CD8-positive, alpha-beta memory T cell (primary cell): Measurements from ENCODE around the gene TUBB4B. TPM values are rescaled to one million over a fixed set of nuclear protein-coding genes. Genes with fewer than 3 reads are reported as not detected.

Source experiments
- CTCF ChIA-PET: fragments of 350-600 bp; sonication (Branson Sonifier 250); formaldehyde crosslinking; loops from one replicate; lab custom pipeline; 2021; ENCODE audit warnings: antibody characterized with exemption; lab: Charles Lee
- POLR2A ChIA-PET: fragments of 350-600 bp; sonication (Branson Sonifier 250); formaldehyde crosslinking; loops from one replicate; lab custom pipeline; 2021; ENCODE audit warnings: antibody characterized with exemption; lab: Charles Lee
- DNase-seq, 5 donors: peaks; one replicate each; pipeline versions ENCODE4 v3.0.0 to v3.0.0-alpha.2; 2020 to 2022; ENCODE audit warnings: mixed read lengths in 1 of 5
- H3K27ac ChIP-seq: one replicate; pipeline ENCODE4 v1.7.0; 2013; ENCODE audit warnings: low read depth, mild to moderate bottlenecking, low read length, moderate library complexity
- H3K27me3 ChIP-seq: 2 replicates; pipeline ENCODE4 v1.7.0; 2013; ENCODE audit warnings: low read length, mild to moderate bottlenecking; ENCODE audit not compliant: insufficient read depth, poor library complexity, severe bottlenecking
- H3K36me3 ChIP-seq: 2 replicates; pipeline ENCODE4 v1.7.0; 2013; ENCODE audit warnings: mild to moderate bottlenecking, low read length, moderate library complexity; ENCODE audit not compliant: insufficient read depth
- H3K4me1 ChIP-seq: 2 replicates; pipeline ENCODE4 v1.7.0; 2013; ENCODE audit warnings: mild to moderate bottlenecking, low read length, moderate library complexity; ENCODE audit not compliant: insufficient read depth
- H3K4me3 ChIP-seq: 2 replicates; pipeline ENCODE4 v1.7.0; 2013; ENCODE audit warnings: mild to moderate bottlenecking, low read length
- H3K9me3 ChIP-seq: 2 replicates; pipeline ENCODE4 v1.7.0; 2013; ENCODE audit warnings: mild to moderate bottlenecking, low read length
- H3K27ac Mint-ChIP-seq, 8 donors: one replicate each; pipeline ENCODE4 v1.8.0; 2020 to 2021; ENCODE audit warnings: mixed read lengths in 8 of 8, mild to moderate bottlenecking in 6 of 8, inconsistent platforms in 3 of 8, moderate library complexity in 3 of 8
- H3K27me3 Mint-ChIP-seq, 2 donors: one replicate each; pipeline ENCODE4 v1.8.0; 2020 to 2021; ENCODE audit warnings: mixed read lengths in 2 of 2, mild to moderate bottlenecking in 1 of 2, moderate library complexity in 1 of 2
- H3K36me3 Mint-ChIP-seq, 3 donors: one replicate each; pipeline ENCODE4 v1.8.0; 2020 to 2021; ENCODE audit warnings: mixed read lengths in 3 of 3, inconsistent platforms in 1 of 3, mild to moderate bottlenecking in 1 of 3
- H3K4me1 Mint-ChIP-seq, 3 donors: one replicate each; pipeline ENCODE4 v1.8.0; 2020 to 2021; ENCODE audit warnings: mixed read lengths in 3 of 3, inconsistent platforms in 1 of 3, mild to moderate bottlenecking in 1 of 3
- H3K4me3 Mint-ChIP-seq, 7 donors: one replicate each; pipeline ENCODE4 v1.8.0; 2020 to 2021; ENCODE audit warnings: mixed read lengths in 7 of 7, mild to moderate bottlenecking in 6 of 7, moderate library complexity in 4 of 7, inconsistent platforms in 2 of 7
- H3K9me3 Mint-ChIP-seq, 5 donors: one replicate each; pipeline ENCODE4 v1.8.0; 2020 to 2022; ENCODE audit warnings: mixed read lengths in 5 of 5, mild to moderate bottlenecking in 3 of 5, moderate library complexity in 2 of 5, inconsistent platforms in 1 of 5
- polyA plus RNA-seq: library from polyadenylated mRNA; unstranded; fragments of 300-500 nt; fragmentation: Illumina TruSeq; gene quantifications from one replicate; pipeline ENCODE4 v1.2.3, GENCODE V29; 2021
- total RNA-seq, 2 experiments: library from RNA; stranded (reverse); gene quantifications; one replicate each; pipeline ENCODE4 v1.2.3, GENCODE V29; 2021

Gene TUBB4B
- total and polyA plus RNA-seq, 3 experiments from 2014 or later = 64.6 to 331 (median 322) TPM

GRCh38 chr9:137243626-137244485 lies 2.8 kb downstream of the TUBB4B start:
- H3K4me3 Mint-ChIP-seq = peak overlapping the region in 6 of 7 donors; percentile 8 to 72 (median 44)

GRCh38 chr9:137244486-137245449 lies 3.7 kb downstream of the TUBB4B start:
- Mint-ChIP-seq H3K27me3 (peaks cover 0 to 4% of the 10 kb centered on the region in 2 donors), H3K36me3 (peaks cover 0 to 22% (median 5%) of the 10 kb centered on the region in 3 donors), H3K4me1 (peaks cover 12 to 29% (median 13%) of the 10 kb centered on the region in 3 donors), H3K27ac (peak overlapping the region in 1 of 8 donors; percentile 23), H3K9me3 (no peaks in the 10 kb centered on the region), H3K4me3 (peak overlapping the region in 1 of 7 donors; percentile 40)
- ChIA-PET CTCF (no interaction called here), POLR2A (interaction anchor here (0.6 kb wide), 1 partner anchor 122 kb away, joined by 3 read pairs; no protein-coding TSS in a partner anchor)
- Histone ChIP-seq H3K9me3 (no peaks in the 10 kb centered on the region), H3K27ac (no peak overlapping the region), H3K36me3 (peaks cover 10% of the 10 kb centered on the region), H3K4me1 (peaks cover 10% of the 10 kb centered on the region), H3K27me3 (no peaks in the 10 kb centered on the region), H3K4me3 (no peak overlapping the region)
- no peak for DNase-seq

More at GRCh38 chr9:137243626-137244485, 2.8 kb downstream of the TUBB4B start:
- Histone ChIP-seq H3K27ac (no peak overlapping the region), H3K27me3 (no peaks in the 10 kb centered on the region), H3K4me3 (no peak overlapping the region), H3K4me1 (peaks cover 10% of the 10 kb centered on the region), H3K36me3 (peaks cover 10% of the 10 kb centered on the region), H3K9me3 (no peaks in the 10 kb centered on the region)
- H3K9me3 Mint-ChIP-seq = no peaks in the 10 kb centered on the region
- ChIA-PET POLR2A (interaction anchor here (0.6 kb wide), 1 partner anchor 121 kb away, joined by 3 read pairs; no protein-coding TSS in a partner anchor), CTCF (interaction anchor here (1.8 kb wide), 1 partner anchor 197 kb away, joined by 5 read pairs; no protein-coding TSS in a partner anchor)
- peaks cover 0 to 22% (median 5%) of the 10 kb centered on the region in 3 donors for H3K36me3 Mint-ChIP-seq
- H3K27ac Mint-ChIP-seq = peak overlapping the region in 4 of 8 donors; percentile 30 to 88 (median 54)
- H3K27me3 Mint-ChIP-seq = peaks cover 0 to 4% of the 10 kb centered on the region in 2 donors
- DNase-seq = no peak
- H3K4me1 Mint-ChIP-seq = peaks cover 13 to 35% (median 16%) of the 10 kb centered on the region in 3 donors

- H3K27ac Mint-ChIP-seq = peak overlapping the region in 1 of 8 donors; percentile 23
- Histone ChIP-seq H3K27ac (no peak overlapping the region), H3K9me3 (no peaks in the 10 kb centered on the region), H3K4me3 (no peak overlapping the region), H3K4me1 (peaks cover 10% of the 10 kb centered on the region), H3K27me3 (no peaks in the 10 kb centered on the region), H3K36me3 (peaks cover 10% of the 10 kb centered on the region)
- ChIA-PET CTCF (interaction anchor here (2.8 kb wide), 1 partner anchor 9 kb away, joined by 11 read pairs; no protein-coding TSS in a partner anchor), POLR2A (no interaction called here)
- peaks cover 0 to 22% (median 5%) of the 10 kb centered on the region in 3 donors for H3K36me3 Mint-ChIP-seq
- peaks cover 12 to 25% (median 13%) of the 10 kb centered on the region in 3 donors for H3K4me1 Mint-ChIP-seq
- DNase-seq = no peak
- no peaks in the 10 kb centered on the region for H3K9me3 Mint-ChIP-seq
- peak overlapping the region in 1 of 7 donors; percentile 40 for H3K4me3 Mint-ChIP-seq
- H3K27me3 Mint-ChIP-seq = peaks cover 0 to 4% of the 10 kb centered on the region in 2 donors
Measured at GRCh38 chr9:137245450-137246421, 4.6 kb downstream of the TUBB4B start.

- ChIA-PET POLR2A (no interaction called here), CTCF (interaction anchor here (2.8 kb wide), 1 partner anchor 10 kb away, joined by 11 read pairs; no protein-coding TSS in a partner anchor)
- H3K4me1 ChIP-seq = peaks cover 5% of the 10 kb centered on the region
- no peak overlapping the region for H3K4me3 Mint-ChIP-seq
- peaks cover 6% of the 10 kb centered on the region for H3K36me3 ChIP-seq
- no peak for DNase-seq
- no peaks in the 10 kb centered on the region for H3K9me3 Mint-ChIP-seq
- H3K4me3 ChIP-seq = no peak overlapping the region
- no peak overlapping the region for H3K27ac ChIP-seq
- no peak overlapping the region for H3K27ac Mint-ChIP-seq
- H3K9me3 ChIP-seq = no peaks in the 10 kb centered on the region
- H3K27me3 ChIP-seq = no peaks in the 10 kb centered on the region
- no peaks in the 10 kb centered on the region for H3K27me3 Mint-ChIP-seq
- peaks cover 7 to 18% (median 9%) of the 10 kb centered on the region in 3 donors for H3K4me1 Mint-ChIP-seq
- peaks cover 0 to 15% (median 5%) of the 10 kb centered on the region in 3 donors for H3K36me3 Mint-ChIP-seq
Measured at GRCh38 chr9:137247135-137247915, 6.2 kb downstream of the TUBB4B start.

- POLR2A ChIA-PET = interaction anchor here (0.5 kb wide), 1 partner anchor 19 kb away, joined by 3 read pairs; no protein-coding TSS in a partner anchor
- H3K36me3 Mint-ChIP-seq = peaks cover 0 to 10% (median 2%) of the 10 kb centered on the region in 3 donors
- no peaks in the 10 kb centered on the region for H3K9me3 ChIP-seq
- H3K36me3 ChIP-seq = peaks cover 1% of the 10 kb centered on the region
- H3K9me3 Mint-ChIP-seq = no peaks in the 10 kb centered on the region
- no peaks in the 10 kb centered on the region for H3K27me3 ChIP-seq
- no peak overlapping the region for H3K4me3 ChIP-seq
- H3K4me1 ChIP-seq = no peaks in the 10 kb centered on the region
- H3K4me1 Mint-ChIP-seq = peaks cover 1 to 13% (median 4%) of the 10 kb centered on the region in 3 donors
- CTCF ChIA-PET = interaction anchor here (2.8 kb wide), 1 partner anchor 11 kb away, joined by 11 read pairs; no protein-coding TSS in a partner anchor
- H3K4me3 Mint-ChIP-seq = no peak overlapping the region
- no peak overlapping the region for H3K27ac Mint-ChIP-seq
- H3K27me3 Mint-ChIP-seq = no peaks in the 10 kb centered on the region
- DNase-seq = no peak
- H3K27ac ChIP-seq = no peak overlapping the region
Measured at GRCh38 chr9:137247916-137248175, 6.8 kb downstream of the TUBB4B start.

GRCh38 chr9:137250329-137251193 lies 9.5 kb downstream of the TUBB4B start:
- peaks cover 5% of the 10 kb centered on the region for H3K4me1 ChIP-seq
- no peaks in the 10 kb centered on the region for H3K27me3 Mint-ChIP-seq
- no peak overlapping the region for H3K27ac Mint-ChIP-seq
- ChIA-PET POLR2A (no interaction called here), CTCF (no interaction called here)
- no peaks in the 10 kb centered on the region for H3K27me3 ChIP-seq
- H3K9me3 Mint-ChIP-seq = no peaks in the 10 kb centered on the region
- H3K4me1 Mint-ChIP-seq = peaks cover 0 to 5% (median 4%) of the 10 kb centered on the region in 3 donors
- no peaks in the 10 kb centered on the region for H3K36me3 ChIP-seq
- peaks cover 0 to 2% (median 0%) of the 10 kb centered on the region in 3 donors for H3K36me3 Mint-ChIP-seq
- H3K4me3 ChIP-seq = no peak overlapping the region
- no peak overlapping the region for H3K27ac ChIP-seq
- no peak for DNase-seq
- H3K9me3 ChIP-seq = no peaks in the 10 kb centered on the region
- peak overlapping the region in 1 of 7 donors; percentile 40 for H3K4me3 Mint-ChIP-seq
